H1 (cell line): ENCODE data around the gene ATP5PF. TPM values are rescaled to one million over a fixed set of nuclear protein-coding genes. Genes with fewer than 3 reads are reported as not detected.

Experiments used
- CTCF ChIA-PET: fragments of 300-600 bp; sonication (Branson Sonifier 250); formaldehyde crosslinking; loops from one replicate; lab custom pipeline; 2021; ENCODE audit not compliant: partially characterized antibody; lab: Charles Lee
- POLR2A ChIA-PET: fragments of 300-600 bp; sonication (Branson Sonifier 250); formaldehyde crosslinking; loops from one replicate; lab custom pipeline; 2021; ENCODE audit warnings: inconsistent platforms; ENCODE audit not compliant: partially characterized antibody; lab: Charles Lee
- DNase-seq, 2 experiments: peaks; one replicate each; pipeline versions ENCODE4 v3.0.0 to v3.0.0-alpha.2; 2010 to 2022; ENCODE audit warnings: low spot score in 2 of 2, low read depth in 1 of 2, mixed read lengths in 1 of 2
- FAIRE-seq: peaks from 2 replicates; lab custom pipeline; 2011; peaks lifted over from hg19 to GRCh38; lab: Jason Lieb, UNC
- H2AFZ ChIP-seq: 2 replicates; pipeline ENCODE4 v1.8.1; 2012; ENCODE audit warnings: low read length, inconsistent platforms
- H2AK5ac ChIP-seq: 2 replicates; pipeline ENCODE4 v1.6.1; 2013; ENCODE audit warnings: low read depth, low read length
- H2BK120ac ChIP-seq: replicated peaks from 2 replicates; pipeline ENCODE3; 2013; ENCODE audit warnings: low read depth, low read length, inconsistent platforms
- H2BK12ac ChIP-seq: 2 replicates; pipeline ENCODE4 v1.6.1; 2013; ENCODE audit warnings: low read depth, low read length
- H2BK15ac ChIP-seq: 2 replicates; pipeline ENCODE4 v1.6.1; 2013; ENCODE audit warnings: low read length
- H2BK20ac ChIP-seq: 2 replicates; pipeline ENCODE4 v1.6.1; 2013; ENCODE audit warnings: low read length
- H2BK5ac ChIP-seq: 2 replicates; pipeline ENCODE4 v1.6.1; 2013; ENCODE audit warnings: low read depth, low read length
- H3K14ac ChIP-seq: 2 replicates; pipeline ENCODE4 v1.6.1; 2013; ENCODE audit warnings: inconsistent platforms; ENCODE audit not compliant: insufficient read length
- H3K18ac ChIP-seq: 2 replicates; pipeline ENCODE4 v1.6.1; 2013; ENCODE audit warnings: low read length; ENCODE audit errors: extremely low read depth
- H3K23ac ChIP-seq: 2 replicates; pipeline ENCODE4 v1.6.1; 2013; ENCODE audit warnings: inconsistent platforms; ENCODE audit not compliant: insufficient read length
- H3K23me2 ChIP-seq: 2 replicates; pipeline ENCODE4 v1.6.1; 2013; ENCODE audit warnings: low read depth, low read length
- H3K27ac ChIP-seq: 2 replicates; pipeline ENCODE4 v1.6.1; 2011; ENCODE audit warnings: low read depth, low read length, inconsistent platforms
- H3K27me3 ChIP-seq, 4 experiments: replicated peaks in 1 of 4; 1 replicate in 1 of 4; 2 replicates in 3 of 4; pipeline versions ENCODE4 v1.6.1 to v1.8.1; 2011 to 2013; ENCODE audit warnings: low read length in 3 of 4, mild to moderate bottlenecking in 3 of 4, inconsistent platforms in 2 of 4, mixed read lengths in 2 of 4, moderate library complexity in 1 of 4; ENCODE audit not compliant: control insufficient read depth in 3 of 4, insufficient read depth in 3 of 4; ENCODE audit errors: extremely low read depth in 1 of 4
- H3K36me3 ChIP-seq, 4 experiments: 2 replicates each; pipeline versions ENCODE4 v1.6.1 to v1.8.1; 2011 to 2013; ENCODE audit warnings: mild to moderate bottlenecking in 4 of 4, low read length in 3 of 4, moderate library complexity in 2 of 4, control low read depth in 1 of 4, inconsistent platforms in 1 of 4; ENCODE audit not compliant: insufficient read depth in 4 of 4, control insufficient read depth in 2 of 4
- H3K4ac ChIP-seq: replicated peaks from 2 replicates; pipeline ENCODE3; 2013; ENCODE audit warnings: low read length, low read depth, mixed read lengths, inconsistent platforms; ENCODE audit not compliant: insufficient read length
- H3K4me1 ChIP-seq, 4 experiments: replicated peaks in 1 of 4; 1 replicate in 1 of 4; 2 replicates in 3 of 4; pipeline versions ENCODE4 v1.6.1 to v1.8.1; 2011 to 2013; ENCODE audit warnings: low read length in 3 of 4, inconsistent platforms in 2 of 4, mixed read lengths in 1 of 4; ENCODE audit not compliant: insufficient read depth in 4 of 4, control insufficient read depth in 3 of 4
- H3K4me2 ChIP-seq, 2 experiments: 2 replicates each; pipeline versions ENCODE4 v1.6.1 to v1.8.1; 2011 to 2013; ENCODE audit warnings: low read depth in 2 of 2, low read length in 2 of 2, control low read depth in 1 of 2, inconsistent platforms in 1 of 2, mild to moderate bottlenecking in 1 of 2; ENCODE audit not compliant: insufficient read depth in 1 of 2
- H3K4me3 ChIP-seq, 4 experiments: fragments of 200-600, 300-600 bp in 1 of 4; sonication (generic), shearing (Covaris generic), sonication (Bioruptor Twin) in 1 of 4; 2 replicates each; pipeline versions ENCODE4 v1.5.1 to v1.8.1; 2011 to 2016; ENCODE audit warnings: low read length in 4 of 4, low read depth in 3 of 4, control low read depth in 2 of 4, inconsistent platforms in 2 of 4, mild to moderate bottlenecking in 2 of 4, mixed read lengths in 1 of 4, moderate library complexity in 1 of 4; ENCODE audit not compliant: insufficient read depth in 2 of 4; ENCODE audit errors: extremely low read depth in 1 of 4
- H3K56ac ChIP-seq: replicated peaks from 2 replicates; pipeline ENCODE3; 2013; ENCODE audit warnings: low read depth, mild to moderate bottlenecking, mixed read lengths, low read length, inconsistent platforms; ENCODE audit not compliant: insufficient read length
- H3K79me1 ChIP-seq: 2 replicates; pipeline ENCODE4 v1.6.1; 2013; ENCODE audit warnings: low read depth, low read length, control low read depth
- H3K79me2 ChIP-seq, 2 experiments: 2 replicates each; pipeline versions ENCODE4 v1.6.1 to v1.8.1; 2012 to 2013; ENCODE audit warnings: low read length in 2 of 2, mild to moderate bottlenecking in 2 of 2, inconsistent platforms in 1 of 2; ENCODE audit not compliant: insufficient read depth in 2 of 2, control insufficient read depth in 1 of 2
- H3K9ac ChIP-seq, 4 experiments: replicated peaks in 1 of 4; 1 replicate in 1 of 4; 2 replicates in 3 of 4; pipeline versions ENCODE4 v1.6.1 to v1.8.1; 2011 to 2013; ENCODE audit warnings: low read depth in 3 of 4, low read length in 3 of 4, control low read depth in 2 of 4, mild to moderate bottlenecking in 2 of 4, moderate library complexity in 2 of 4, inconsistent platforms in 1 of 4; ENCODE audit errors: extremely low read depth in 1 of 4
- H3K9me3 ChIP-seq, 2 experiments: 2 replicates each; pipeline versions ENCODE4 v1.6.1 to v1.8.1; 2012 to 2013; ENCODE audit warnings: mild to moderate bottlenecking in 2 of 2, moderate library complexity in 2 of 2, control low read depth in 1 of 2, inconsistent platforms in 1 of 2, low read depth in 1 of 2, low read length in 1 of 2, mixed read lengths in 1 of 2; ENCODE audit not compliant: insufficient read depth in 2 of 2
- H4K20me1 ChIP-seq, 2 experiments: replicated peaks in 1 of 2; 2 replicates each; pipeline versions ENCODE3 to v1.8.1; 2011 to 2013; ENCODE audit warnings: inconsistent platforms in 2 of 2, low read length in 2 of 2, mild to moderate bottlenecking in 1 of 2; ENCODE audit not compliant: insufficient read depth in 2 of 2, control insufficient read depth in 1 of 2
- H4K5ac ChIP-seq: 2 replicates; pipeline ENCODE4 v1.6.1; 2013; ENCODE audit warnings: low read length, low read depth, mixed read lengths, inconsistent platforms; ENCODE audit not compliant: insufficient read length
- H4K8ac ChIP-seq: 2 replicates; pipeline ENCODE4 v1.8.0; 2013; ENCODE audit warnings: mild to moderate bottlenecking, moderate library complexity, low read length, inconsistent platforms; ENCODE audit not compliant: insufficient read depth; ENCODE audit errors: extremely low read depth
- H4K91ac ChIP-seq: replicated peaks from 2 replicates; pipeline ENCODE3; 2013; ENCODE audit warnings: low read length, mixed read lengths, inconsistent platforms; ENCODE audit not compliant: insufficient read length
- BACH1 ChIP-seq: IDR thresholded peaks from 2 replicates; pipeline ENCODE4 v1.6.1; 2012; ENCODE audit warnings: low read length, improper control_type of control experiment
- BCL11A ChIP-seq, 2 experiments: IDR thresholded peaks; one replicate each; pipeline ENCODE4 v1.6.1; 2011; ENCODE audit warnings: low read depth in 2 of 2, low read length in 2 of 2, mild to moderate bottlenecking in 2 of 2
- CEBPB ChIP-seq: IDR thresholded peaks from 2 replicates; pipeline ENCODE4 v1.6.1; 2012; ENCODE audit warnings: low read depth, low read length
- NRF1 ChIP-seq: IDR thresholded peaks from 2 replicates; pipeline ENCODE4 v1.6.1; 2011; ENCODE audit warnings: mild to moderate bottlenecking, low read depth, low read length, improper control_type of control experiment
- POLR2AphosphoS5 ChIP-seq: IDR thresholded peaks from 2 replicates; pipeline ENCODE4 v1.6.1; 2011; ENCODE audit warnings: low read depth, low read length
- RBBP5 ChIP-seq: IDR thresholded peaks from 2 replicates; pipeline ENCODE4 v1.7.1; 2012; ENCODE audit warnings: low read depth, mild to moderate bottlenecking, inconsistent platforms, low read length, moderate library complexity, borderline replicate concordance
- RNF2 ChIP-seq: fragments of 200-900, 300-1000 bp; sonication (generic); IDR thresholded peaks from 2 replicates; pipeline ENCODE4 v1.7.1; 2016; ENCODE audit warnings: borderline replicate concordance, low read depth, mild to moderate bottlenecking, antibody characterized with exemption, low read length; ENCODE audit not compliant: poor library complexity, severe bottlenecking; ENCODE audit errors: missing control alignments
- SAP30 ChIP-seq: fragments of 300-600 bp; sonication (generic); IDR thresholded peaks from 2 replicates; pipeline ENCODE4 v1.7.1; 2012; ENCODE audit warnings: low read length, moderate library complexity, mild to moderate bottlenecking, inconsistent platforms; ENCODE audit not compliant: insufficient read depth, insufficient replicate concordance
- SIN3A ChIP-seq, 2 experiments: IDR thresholded peaks in 1 of 2; conservative IDR thresholded peaks in 1 of 2; 2 replicates each; pipeline ENCODE4 v1.6.1; 2011 to 2012; ENCODE audit warnings: low read length in 2 of 2, improper control_type of control experiment in 1 of 2, low read depth in 1 of 2, mild to moderate bottlenecking in 1 of 2
- SP2 ChIP-seq: IDR thresholded peaks from 2 replicates; pipeline ENCODE4 v1.6.1; 2012; ENCODE audit warnings: mild to moderate bottlenecking, low read length, inconsistent platforms
- WGBS, 2 experiments: shearing (Covaris generic) in 1 of 2; methylation state at CpG; one replicate each; pipeline versions ENCODE4 v1.1.6 to v1.1.7; 2013 to 2015; ENCODE audit warnings: low lambda C conversion rate in 2 of 2, mixed read lengths in 2 of 2, inconsistent platforms in 1 of 2, low coverage in 1 of 2, missing lambda C conversion rate in 1 of 2; ENCODE audit not compliant: insufficient replicate concordance in 2 of 2, insufficient coverage in 1 of 2, insufficient read length in 1 of 2; ENCODE audit errors: extremely low coverage in 1 of 2, missing lambda C conversion rate in 1 of 2; 5-methylcytosine and 5-hydroxymethylcytosine counted together
- polyA plus RNA-seq, 7 experiments: library from polyadenylated mRNA; depleted of rRNA in 3 of 7; stranded (reverse) in 5 of 7; unstranded in 2 of 7; fragments of >200 nt in 5 of 7; fragments of 200-250 nt in 2 of 7; gene quantifications; 1 replicate in 5 of 7; 2 replicates in 1 of 7; 4 replicates in 1 of 7; pipeline versions ENCODE4 v1.2.1 to v1.2.3, GENCODE V29; 2011 to 2013; ENCODE audit warnings: missing spikeins in 2 of 7, mixed read lengths in 2 of 7
- total RNA-seq: library from RNA; stranded (reverse); fragmentation: NEBNext Ultra II Directional; extraction: Animal tissue kit (Norgen Biotek cat#: 25700); gene quantifications from 2 replicates; pipeline ENCODE4 v1.2.1, GENCODE V29; 2021

Gene ATP5PF
- total and polyA plus RNA-seq, 2 of the 8 experiments (the other 6 are each of a cell fraction or from before 2014, with no cell fraction given), result 135 to 240 TPM

DNA sequence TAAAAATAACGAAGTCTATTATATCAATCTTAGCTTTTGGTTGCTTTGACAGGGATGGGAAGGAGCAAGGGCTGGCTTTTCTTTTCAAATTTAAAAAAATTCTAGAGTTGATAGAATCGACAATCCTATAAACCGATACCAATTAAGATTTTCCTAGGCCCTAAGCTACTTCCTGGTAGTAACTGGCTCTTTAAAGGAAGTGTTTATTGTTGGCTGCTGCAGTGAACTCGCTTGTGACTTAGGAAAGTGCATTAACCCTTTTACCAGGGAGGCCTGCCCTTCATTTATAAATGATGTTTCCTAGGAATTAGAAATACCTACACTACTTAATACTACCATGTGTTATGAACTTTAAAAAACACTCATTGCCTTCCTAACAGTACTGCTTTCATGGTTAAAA, 33.2 kb downstream of the ATP5PF start:
- no peak overlapping the region for H2BK20ac ChIP-seq
- POLR2A ChIA-PET, result interaction anchor here (0.6 kb wide), 1 partner anchor 10 kb away, joined by 3 read pairs; no protein-coding TSS in a partner anchor

More for the DNA sequence above, 33.2 kb downstream of the ATP5PF start:
- Histone ChIP-seq H3K23ac (no peak overlapping the region), H2BK5ac (no peak overlapping the region), H3K27ac (no peak overlapping the region), H2AK5ac (no peak overlapping the region), H3K36me3 (no peaks in the 10 kb centered on the region; a peak in 2 of 8 replicates), H4K5ac (no peak overlapping the region), H3K9ac (no peak overlapping the region), H3K27me3 (no peaks in the 10 kb centered on the region), H3K4me2 (no peak overlapping the region), H2AFZ (no peak overlapping the region), H4K20me1 (no peaks in the 10 kb centered on the region), H2BK12ac (no peak overlapping the region), H3K79me2 (no peaks in the 10 kb centered on the region), H3K79me1 (no peaks in the 10 kb centered on the region), H3K14ac (no peak overlapping the region), H3K56ac (no peak overlapping the region), H3K18ac (no peak overlapping the region), H3K4me1 (no peaks in the 10 kb centered on the region), H3K23me2 (peaks cover 2% of the 10 kb centered on the region; the same call in 1 of the 2 replicates), H3K4me3 (no peak overlapping the region), H2BK120ac (no peak overlapping the region), H3K9me3 (peaks cover 0 to 4% of the 10 kb centered on the region in 2 experiments; a peak in 1 of 4 replicates), H2BK15ac (no peak overlapping the region), H4K91ac (no peak overlapping the region), H4K8ac (no peak overlapping the region), H3K4ac (no peak overlapping the region)
- DNase-seq (no peak), FAIRE-seq (no peak)
- WGBS, 2 experiments, result 83% methylated on average over 4 of the region's 4 CpGs; no CpG with 5 or more reads in 1 of the 2 experiments
- TF ChIP-seq CEBPB, result no peak
- TF ChIP-seq SAP30, result no peak
- TF ChIP-seq BACH1, result no peak
- TF ChIP-seq RBBP5, result no peak
- TF ChIP-seq BCL11A (IDR thresholded peaks at IDR 0.05; ENCODE audit: low read depth in 2 of 2, low read length in 2 of 2), result no peak
- no peak for TF ChIP-seq SP2
- TF ChIP-seq NRF1, result no peak
- TF ChIP-seq RNF2, result no peak
- no peak for TF ChIP-seq POLR2AphosphoS5
- TF ChIP-seq SIN3A (conservative IDR thresholded peaks at IDR 0.05 in 1 of 2, IDR thresholded peaks at IDR 0.05 in 1 of 2; ENCODE audit: low read depth in 1 of 2, low read length in 2 of 2), result no peak
- CTCF ChIA-PET, result interaction anchor here (0.6 to 1.1 kb wide), 2 partner anchors 89 to 94 kb away, joined by 3 to 4 read pairs; no protein-coding TSS in a partner anchor
